GM15510 (cell line): Measurements from ENCODE around the gene SRSF4.

ENCODE experiments used
- POLR2A ChIP-seq: IDR thresholded peaks from 3 replicates; pipeline ENCODE4 v1.6.1; 2011; ENCODE audit warnings: borderline replicate concordance; ENCODE audit not compliant: insufficient read length; ENCODE audit errors: extremely low read depth

Gene SRSF4

GRCh38 chr1:29209173-29209572, 27.5 kb upstream of the SRSF4 start:
- no peak for TF ChIP-seq POLR2A

- no peak for TF ChIP-seq POLR2A
Measured at GRCh38 chr1:29208442-29208841, 26.7 kb upstream of the SRSF4 start.

- TF ChIP-seq POLR2A = no peak
Measured at GRCh38 chr1:29202584-29203340, 21.1 kb upstream of the SRSF4 start.

GRCh38 chr1:29202053-29202452, 20.4 kb upstream of the SRSF4 start:
- TF ChIP-seq POLR2A = no peak

GRCh38 chr1:29201595-29202051, 19.9 kb upstream of the SRSF4 start:
- no peak for TF ChIP-seq POLR2A

- TF ChIP-seq POLR2A = no peak
Measured at GRCh38 chr1:29200906-29201594, 19.4 kb upstream of the SRSF4 start.

- TF ChIP-seq POLR2A = no peak
Measured at GRCh38 chr1:29197993-29198392, 16.3 kb upstream of the SRSF4 start.

GRCh38 chr1:29197590-29197924, 15.9 kb upstream of the SRSF4 start:
- TF ChIP-seq POLR2A = no peak

GRCh38 chr1:29196863-29197589, 15.3 kb upstream of the SRSF4 start:
- no peak for TF ChIP-seq POLR2A

- no peak for TF ChIP-seq POLR2A
Measured at GRCh38 chr1:29195881-29196291, 14.2 kb upstream of the SRSF4 start.

- no peak for TF ChIP-seq POLR2A
Measured at GRCh38 chr1:29193879-29194455, 12.3 kb upstream of the SRSF4 start.

- no peak for TF ChIP-seq POLR2A
Measured at GRCh38 chr1:29190718-29191117, 9.0 kb upstream of the SRSF4 start.

GRCh38 chr1:29186707-29187106, 5.0 kb upstream of the SRSF4 start:
- no peak for TF ChIP-seq POLR2A

GRCh38 chr1:29186252-29186651, 4.6 kb upstream of the SRSF4 start:
- TF ChIP-seq POLR2A = no peak

GRCh38 chr1:29183287-29183686, 1.6 kb upstream of the SRSF4 start:
- TF ChIP-seq POLR2A = no peak
